ENCODE results near the gene MNAT1.

GRCh38 chr14:60768602-60769001 lies 34.0 kb downstream of the MNAT1 start:
- TF ChIP-seq SPI1 (IDR thresholded peaks at IDR 0.05; ENCODE audit: low read depth, low read length) (no peak), POLR2A (IDR thresholded peaks at IDR 0.05; ENCODE audit: low read depth, low read length) (no peak), POLR2AphosphoS5 (IDR thresholded peaks at IDR 0.05; ENCODE audit: low read depth, low read length) (no peak), TAF1 (IDR thresholded peaks at IDR 0.05; ENCODE audit: low read depth, low read length) (no peak)

All from GM12891 (cell line).